ENCODE data around the gene PSENEN. TPM values are rescaled to one million over a fixed set of nuclear protein-coding genes. Genes with fewer than 3 reads are reported as not detected.

PSENEN gene
- total RNA-seq, 6 experiments from 2014 or later = 24.2 to 42.9 (median 35.8) TPM

DNA sequence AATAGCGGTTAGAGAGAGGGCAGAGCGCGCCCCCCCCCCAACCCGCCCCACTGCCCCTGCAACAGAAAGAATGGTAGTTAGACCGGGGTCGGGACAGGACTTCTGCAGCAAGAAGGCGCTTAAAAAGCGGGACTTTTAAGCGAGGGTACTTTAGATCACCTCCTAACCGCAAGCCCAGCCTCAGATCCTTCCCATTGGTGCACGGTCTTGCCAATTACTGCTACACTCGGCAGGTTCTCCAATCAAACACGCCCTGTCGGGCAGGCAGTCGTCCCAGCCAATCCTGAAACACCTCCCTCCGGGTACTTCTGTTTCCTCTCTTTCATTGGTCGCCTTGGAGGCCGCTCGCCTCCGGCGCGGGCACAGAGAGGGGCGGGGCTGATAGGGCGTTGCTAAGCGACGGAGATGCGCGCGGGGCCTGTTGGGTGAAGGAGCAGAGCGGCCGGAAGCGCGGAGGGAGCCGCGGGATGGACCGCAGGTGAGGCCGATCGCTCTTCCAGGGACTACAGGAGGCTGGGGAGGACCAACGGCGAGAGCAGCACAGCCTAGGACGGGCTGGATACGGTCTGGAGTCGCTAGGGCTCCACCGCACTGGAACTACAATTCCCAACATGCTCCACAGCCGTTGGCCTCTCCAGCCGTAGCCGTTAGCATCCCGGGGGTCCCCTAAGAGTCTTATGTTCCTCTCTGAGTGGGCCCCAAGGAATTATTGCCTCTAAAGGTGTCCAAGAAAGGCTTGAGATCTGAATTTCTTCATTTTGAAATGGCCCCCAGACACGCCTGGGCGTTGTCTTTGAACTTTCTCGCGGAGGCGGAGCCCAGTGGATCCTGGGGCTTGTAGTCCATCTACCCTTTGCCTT is 12.5 kb downstream of the PSENEN start, which contains the start of gene PROSER3:
Gene PROSER3 (plus strand): TSS at position 428 of the 860 bp plus-strand sequence. CDS start 40 bp downstream, at position 468.
- Histone ChIP-seq H3K27ac (peak within 1 kb of the TSS; percentile 73 to 92 (median 83)), H3K36me3 (peaks cover 0 to 9% (median 1%) of the 10 kb centered on the region in 4 donors), H3K9me3 (no peaks in the 10 kb centered on the region), H3K4me1 (peaks cover 0 to 18% (median 9%) of the 10 kb centered on the region in 4 donors), H3K4me3 (peak within 1 kb of the TSS; percentile 89 to 97 (median 92)), H3K27me3 (no peaks in the 10 kb centered on the region)
- TF ChIP-seq, protein P1, sequence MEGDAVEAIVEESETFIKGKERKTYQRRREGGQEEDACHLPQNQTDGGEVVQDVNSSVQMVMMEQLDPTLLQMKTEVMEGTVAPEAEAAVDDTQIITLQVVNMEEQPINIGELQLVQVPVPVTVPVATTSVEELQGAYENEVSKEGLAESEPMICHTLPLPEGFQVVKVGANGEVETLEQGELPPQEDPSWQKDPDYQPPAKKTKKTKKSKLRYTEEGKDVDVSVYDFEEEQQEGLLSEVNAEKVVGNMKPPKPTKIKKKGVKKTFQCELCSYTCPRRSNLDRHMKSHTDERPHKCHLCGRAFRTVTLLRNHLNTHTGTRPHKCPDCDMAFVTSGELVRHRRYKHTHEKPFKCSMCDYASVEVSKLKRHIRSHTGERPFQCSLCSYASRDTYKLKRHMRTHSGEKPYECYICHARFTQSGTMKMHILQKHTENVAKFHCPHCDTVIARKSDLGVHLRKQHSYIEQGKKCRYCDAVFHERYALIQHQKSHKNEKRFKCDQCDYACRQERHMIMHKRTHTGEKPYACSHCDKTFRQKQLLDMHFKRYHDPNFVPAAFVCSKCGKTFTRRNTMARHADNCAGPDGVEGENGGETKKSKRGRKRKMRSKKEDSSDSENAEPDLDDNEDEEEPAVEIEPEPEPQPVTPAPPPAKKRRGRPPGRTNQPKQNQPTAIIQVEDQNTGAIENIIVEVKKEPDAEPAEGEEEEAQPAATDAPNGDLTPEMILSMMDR (IDR thresholded peaks at IDR 0.05) = no peak
- TF ChIP-seq POLR2A (IDR thresholded peaks at IDR 0.05) = peak; percentile 65
- intact Hi-C loops (cut with DNase I) = no loop called here
- WGBS (ENCODE audit: insufficient coverage, low coverage, low lambda C conversion rate, missing lambda C conversion rate) = 0% methylated on average over 29 of the region's 53 CpGs
- DNase-seq (peak; percentile 98 to 99 (median 99)), ATAC-seq (peak; percentile 87 to 95 (median 94))

DNA sequence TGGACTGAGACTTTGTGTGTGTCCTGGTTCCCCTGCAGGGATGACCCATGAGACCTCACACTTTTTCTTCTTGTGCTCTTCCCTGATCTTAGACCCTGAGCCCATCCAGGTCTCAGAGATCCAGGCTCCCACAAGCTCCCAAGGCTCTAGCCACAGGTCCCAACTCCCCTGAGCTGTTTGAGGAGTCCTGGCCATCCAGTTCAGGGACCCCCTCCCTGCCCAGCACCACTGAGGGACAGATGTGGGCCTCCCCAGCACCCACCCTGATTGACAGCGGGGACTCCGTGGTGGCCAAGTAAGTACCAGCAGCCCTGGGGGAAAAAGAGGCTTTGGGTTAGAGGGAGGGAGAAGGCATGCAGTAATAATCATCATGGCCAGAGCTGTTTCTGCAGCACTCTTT is 14.2 kb downstream of the PSENEN start:
- peaks cover 0 to 18% (median 9%) of the 10 kb centered on the region in 4 donors for H3K4me1 ChIP-seq
- H3K27ac ChIP-seq = no peak overlapping the region
- peaks cover 0 to 4% (median 0%) of the 10 kb centered on the region in 4 donors for H3K36me3 ChIP-seq
- no peaks in the 10 kb centered on the region for H3K27me3 ChIP-seq
- TF ChIP-seq POLR2A (IDR thresholded peaks at IDR 0.05) = no peak
- TF ChIP-seq, protein P1 (IDR thresholded peaks at IDR 0.05) = no peak
- H3K4me3 ChIP-seq = no peak overlapping the region
- H3K9me3 ChIP-seq = no peaks in the 10 kb centered on the region
- intact Hi-C loops (cut with DNase I) = no loop called here
- DNase-seq = no peak
- no peak for ATAC-seq
- WGBS (ENCODE audit: insufficient coverage, low coverage, low lambda C conversion rate, missing lambda C conversion rate) = no CpG with 5 or more reads among the region's 2 CpGs

DNA sequence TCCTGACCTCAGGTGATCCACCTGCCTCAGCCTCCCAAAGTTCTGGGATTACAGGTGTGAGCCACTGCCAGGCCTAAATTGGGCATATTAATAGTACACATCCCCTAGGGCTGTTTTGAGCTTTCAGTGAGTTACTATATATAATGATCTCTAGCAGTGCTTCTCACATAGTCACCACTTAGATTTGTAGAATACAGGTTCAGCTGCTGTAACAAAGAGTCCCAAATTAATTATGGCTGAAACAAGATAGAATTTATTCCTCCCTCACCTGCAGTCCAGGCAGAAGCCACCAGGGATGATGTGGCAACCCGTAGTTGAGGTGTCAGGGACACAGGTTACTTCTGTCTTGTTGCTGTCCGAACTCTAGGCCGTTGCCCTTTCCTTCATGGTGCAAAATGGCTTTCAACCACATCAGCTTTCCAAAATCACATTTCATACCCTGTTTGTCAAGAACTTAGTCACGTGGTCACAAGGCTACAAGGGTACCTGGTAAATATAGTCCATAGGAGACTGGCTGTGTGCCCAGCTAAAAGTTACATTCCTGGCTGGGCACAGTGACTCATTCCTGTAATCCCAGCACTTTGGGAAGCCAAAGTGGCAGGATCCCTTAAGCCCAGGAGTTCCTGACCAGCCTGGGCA is 15.4 kb downstream of the PSENEN start:
- intact Hi-C loops (cut with DNase I) = no loop called here
- peak in 1 of 3 donors; percentile 47 for DNase-seq

More for the DNA sequence above, 15.4 kb downstream of the PSENEN start:
- Histone ChIP-seq H3K9me3 (no peaks in the 10 kb centered on the region), H3K27me3 (no peaks in the 10 kb centered on the region), H3K36me3 (peaks cover 0 to 4% (median 0%) of the 10 kb centered on the region in 4 donors), H3K27ac (no peak overlapping the region), H3K4me1 (peaks cover 0 to 18% (median 9%) of the 10 kb centered on the region in 4 donors), H3K4me3 (no peak overlapping the region)
- ATAC-seq = peak in 1 of 4 donors; percentile 19
- TF ChIP-seq, protein P1 (IDR thresholded peaks at IDR 0.05) = peak in 1 of 4 donors; percentile 37
- TF ChIP-seq POLR2A (IDR thresholded peaks at IDR 0.05) = no peak
- 34% methylated on average over 3 of the region's 4 CpGs for WGBS (ENCODE audit: insufficient coverage, low coverage, low lambda C conversion rate, missing lambda C conversion rate)

Data from right lobe of liver (tissue), 6 donors.